GM18867 (cell line): ENCODE results near the gene TMEM63C.

ENCODE experiments used
- ATAC-seq: cut with Tn5 transposase; IDR thresholded peaks from one replicate; pipeline ENCODE4 v1.9.1; 2021; ENCODE audit warnings: mild to moderate bottlenecking, moderate library complexity; ENCODE audit not compliant: unreplicated experiment

The TMEM63C gene

DNA sequence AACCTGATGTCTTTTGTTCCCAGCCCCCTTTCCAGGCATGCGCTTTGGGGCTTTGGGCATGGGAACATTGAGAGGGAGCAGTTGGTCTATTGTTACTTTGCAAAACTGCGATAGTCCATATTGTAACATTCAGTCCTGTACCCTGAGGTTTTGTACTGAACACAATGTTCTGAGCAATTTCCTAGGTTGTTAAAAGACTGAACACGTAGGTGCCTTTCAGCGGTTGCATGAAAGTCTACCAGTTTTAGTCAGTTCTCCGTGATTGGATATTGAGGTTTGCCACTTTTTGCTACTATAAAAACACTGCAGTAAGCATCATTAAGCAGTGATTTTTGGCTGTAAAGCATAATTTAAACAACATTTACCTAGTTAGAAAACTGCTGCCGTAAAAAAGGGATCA lies 69.3 kb downstream of the TMEM63C start:
- no peak for ATAC-seq

DNA sequence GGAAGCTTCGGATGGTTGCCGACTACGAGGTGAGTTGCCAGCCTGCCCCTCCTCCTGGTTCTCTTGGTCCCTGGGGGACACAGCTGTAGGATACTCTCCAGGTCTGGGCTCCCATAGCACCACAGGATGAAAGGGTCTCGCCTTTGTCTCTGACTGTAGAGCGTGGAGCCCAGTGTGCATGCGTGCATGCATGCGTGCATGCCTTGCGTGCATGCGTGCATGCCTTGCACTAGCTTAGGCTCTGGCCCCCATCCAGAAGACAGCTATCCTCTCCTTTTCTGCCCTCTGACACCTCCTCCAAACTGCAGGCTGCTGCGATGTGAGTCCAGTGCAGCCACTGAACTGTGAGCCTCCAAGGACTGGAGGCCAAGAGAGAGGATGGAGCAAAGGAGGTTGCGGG lies 70.3 kb downstream of the TMEM63C start:
- no peak for ATAC-seq

DNA sequence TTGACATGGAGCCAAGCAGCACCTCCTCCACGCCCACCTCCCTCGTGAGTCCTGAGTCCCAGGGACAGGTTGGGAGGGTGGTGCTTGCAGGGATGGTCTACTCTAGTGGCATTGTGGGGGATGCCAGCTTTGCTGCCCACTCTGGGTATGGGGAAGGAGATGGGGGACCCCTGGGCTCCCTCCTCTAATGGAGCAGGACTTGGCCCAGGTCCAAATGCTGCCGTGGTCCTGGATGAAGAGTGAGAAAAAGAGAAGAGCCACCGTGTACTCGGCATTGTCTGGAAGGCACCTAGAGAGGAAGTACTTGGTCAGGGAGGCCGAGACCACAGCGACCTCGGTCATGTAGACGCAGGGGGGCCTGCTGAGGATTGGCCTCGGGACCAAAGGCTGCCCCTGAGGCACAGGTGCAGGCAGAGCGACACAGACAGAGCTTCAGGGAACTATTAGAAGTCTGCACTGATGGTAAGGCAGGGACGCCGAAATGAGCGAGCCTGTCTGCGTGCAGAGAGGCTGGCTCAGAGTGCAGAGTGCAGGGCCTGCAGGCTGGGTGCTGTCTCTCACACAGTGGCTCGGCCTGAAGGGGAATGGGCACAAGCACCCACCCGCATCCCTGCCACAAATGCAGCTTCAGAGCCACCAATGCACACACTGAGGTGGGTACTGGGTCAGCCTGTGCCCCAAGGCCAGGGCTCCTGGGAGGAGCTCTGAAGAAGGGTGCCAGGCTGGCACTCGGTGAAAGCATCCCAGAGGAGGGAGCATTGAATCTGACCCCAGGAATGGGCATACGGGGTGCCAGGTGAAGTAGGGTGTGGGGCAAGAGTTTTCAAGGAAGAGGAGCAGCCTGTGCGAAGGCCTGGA lies 72.0 kb downstream of the TMEM63C start:
- no peak for ATAC-seq

DNA sequence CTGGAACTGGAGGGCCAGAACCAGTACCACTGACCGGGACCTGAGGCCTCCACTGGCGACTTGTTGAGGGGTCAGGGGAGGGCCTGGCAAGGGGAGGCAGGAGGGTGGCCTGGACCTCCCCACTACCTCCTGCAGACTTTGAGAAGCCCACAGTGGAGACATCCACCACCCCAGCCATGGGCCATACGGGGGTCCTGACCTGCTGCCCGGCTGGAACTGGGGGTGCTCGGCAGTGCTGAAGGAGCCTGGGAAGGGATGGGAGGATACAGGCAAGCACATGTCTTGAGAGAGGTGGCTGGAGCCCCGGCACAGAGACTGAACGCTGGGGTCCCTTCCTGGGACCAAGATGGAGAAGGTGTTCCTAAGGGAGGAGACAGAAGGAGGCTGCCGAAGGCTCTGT lies 75.1 kb downstream of the TMEM63C start:
- no peak for ATAC-seq

DNA sequence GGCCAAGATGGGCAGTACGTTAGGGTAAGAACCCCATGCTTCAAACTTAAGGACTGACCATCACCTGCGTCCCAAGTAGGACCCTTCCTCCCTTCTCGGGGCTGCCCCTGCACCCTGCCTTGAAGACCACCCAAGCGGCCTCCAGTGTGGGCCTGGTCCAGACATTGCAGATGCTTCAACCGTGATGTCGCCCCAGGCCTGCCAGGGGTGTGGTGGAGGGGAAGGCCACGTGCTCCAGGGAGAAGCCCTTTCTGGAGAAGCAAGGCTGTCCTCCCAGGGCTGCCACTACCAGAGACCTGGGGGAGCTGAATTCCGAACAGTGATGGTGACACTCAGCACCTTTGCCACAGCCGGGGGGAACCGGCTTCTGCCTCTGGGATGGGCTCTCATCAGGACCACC lies 76.1 kb downstream of the TMEM63C start:
- no peak for ATAC-seq

DNA sequence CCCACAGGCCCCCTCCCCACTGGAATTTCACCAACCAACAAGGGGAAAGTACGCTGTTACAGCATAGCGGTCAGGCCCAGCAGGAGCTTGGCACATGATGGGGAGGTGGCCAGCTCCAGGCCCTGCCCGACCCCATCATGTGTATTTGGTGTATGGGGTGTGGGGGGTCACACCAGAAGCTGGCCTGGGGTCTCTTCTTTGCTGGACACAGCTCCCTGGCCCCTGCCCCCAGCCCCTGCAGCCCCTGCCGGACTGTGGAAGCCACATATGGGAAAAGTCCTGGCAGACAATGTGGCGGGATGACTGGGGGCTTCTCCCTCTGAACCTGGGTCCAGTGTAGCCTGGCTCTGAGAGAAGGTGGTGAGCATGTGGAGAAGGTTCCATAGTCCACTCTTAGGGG lies 77.0 kb downstream of the TMEM63C start:
- ATAC-seq = no peak

DNA sequence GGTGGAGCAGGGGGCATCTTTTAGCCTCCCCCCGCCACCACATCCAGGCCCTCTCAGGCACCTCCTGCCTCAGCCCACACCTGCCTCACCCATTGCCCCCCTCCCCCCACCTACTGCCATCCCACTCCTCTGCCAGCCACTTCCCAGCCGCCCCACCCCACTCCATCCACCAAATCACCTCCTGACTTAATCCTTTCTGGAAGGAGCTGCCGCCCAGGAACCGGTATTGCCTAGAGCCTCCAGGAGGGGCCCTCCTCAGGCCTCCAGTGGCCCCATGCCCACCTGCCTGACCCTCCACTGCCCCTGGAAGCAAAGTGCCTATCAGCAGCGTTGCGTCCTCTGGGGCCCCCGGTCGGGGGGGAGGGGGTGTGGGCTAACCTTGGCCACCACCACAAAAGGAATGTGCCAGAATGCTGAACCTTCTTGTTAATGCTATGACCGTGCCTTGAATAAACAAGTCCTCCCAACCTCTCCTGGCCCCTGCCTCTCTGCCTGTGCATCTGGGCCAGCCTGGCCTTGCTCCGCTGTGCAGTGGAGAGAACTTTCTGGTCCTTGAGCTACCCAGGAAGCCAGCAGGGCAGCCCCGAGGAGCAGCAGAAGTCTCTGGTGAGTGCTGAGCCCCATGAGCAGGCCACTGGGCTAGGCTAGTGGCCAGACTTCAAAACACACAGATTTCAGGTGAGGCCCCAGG lies 77.6 kb downstream of the TMEM63C start:
- no peak for ATAC-seq

DNA sequence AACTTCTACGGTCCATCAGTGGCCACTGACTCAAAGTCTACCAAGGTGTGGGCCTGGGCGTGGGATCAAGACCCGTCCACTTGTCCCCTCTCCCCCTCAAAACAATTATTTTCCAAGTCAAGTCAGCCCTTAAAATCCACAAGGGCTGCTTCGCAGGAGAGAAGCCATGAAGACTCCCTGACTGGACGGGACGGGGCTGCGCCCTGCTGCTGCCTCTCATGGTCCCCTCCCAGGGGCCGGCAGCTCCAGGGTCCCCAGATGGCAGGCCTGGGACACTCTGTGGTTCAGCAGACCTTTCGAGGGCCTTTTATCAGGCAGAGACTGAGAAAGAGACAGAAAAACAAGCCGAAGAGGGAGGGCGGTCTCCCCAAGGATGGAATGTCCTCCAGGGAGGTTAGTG lies 78.6 kb downstream of the TMEM63C start:
- no peak for ATAC-seq

DNA sequence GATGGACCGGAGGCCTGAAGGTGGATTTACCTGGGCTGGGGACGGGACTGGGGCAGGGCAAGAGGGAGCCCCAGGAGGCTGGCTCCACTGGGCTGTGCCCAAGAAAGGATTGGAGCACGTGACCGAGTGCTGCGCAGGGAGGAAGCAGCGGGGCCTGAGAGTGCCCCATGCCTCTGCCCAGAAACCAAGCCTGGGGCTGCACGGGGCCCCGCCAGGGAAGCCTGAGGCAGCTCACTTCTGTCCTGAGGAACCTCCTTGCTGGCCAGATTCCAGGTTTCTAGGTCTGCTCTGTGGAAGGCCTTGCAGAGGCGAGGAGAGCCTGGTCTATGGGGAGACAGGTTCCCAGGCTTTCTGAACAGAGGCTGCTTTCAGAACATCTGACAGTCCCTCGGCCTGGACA lies 79.0 kb downstream of the TMEM63C start:
- no peak for ATAC-seq

DNA sequence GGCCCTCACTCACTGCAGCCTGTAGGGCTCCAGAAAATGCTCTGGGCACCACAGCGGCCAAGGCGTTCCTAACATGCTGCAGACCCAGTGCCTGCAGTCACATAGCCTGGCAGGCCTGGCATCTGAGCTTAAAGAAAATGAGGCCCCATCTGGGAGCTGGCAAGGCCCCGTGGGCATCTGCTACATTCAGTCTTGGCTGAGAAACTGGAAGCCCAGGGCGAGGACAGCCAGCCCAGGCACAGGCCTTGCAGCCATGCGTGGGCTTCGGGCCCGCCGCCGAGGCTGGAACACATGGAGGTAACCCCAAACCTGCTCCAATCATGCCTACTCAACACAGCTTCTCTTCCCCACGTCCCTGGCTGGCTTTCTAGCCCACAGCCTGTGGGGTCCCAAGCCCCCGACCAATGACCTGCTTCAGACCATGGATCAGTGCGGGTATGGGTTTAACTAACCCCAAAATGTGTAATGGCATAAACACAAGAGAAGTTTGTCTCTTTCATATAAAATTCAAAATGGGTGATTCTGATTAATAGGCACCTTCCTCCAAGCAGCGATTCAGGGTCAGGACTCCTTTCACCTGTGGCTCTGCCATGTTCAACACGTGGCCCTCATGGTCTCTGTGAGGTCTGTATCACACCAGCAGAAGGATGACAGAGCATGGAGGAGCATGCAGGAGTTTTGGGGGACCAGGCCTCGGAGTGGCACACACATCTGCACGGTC lies 83.0 kb downstream of the TMEM63C start:
- ATAC-seq = no peak

DNA sequence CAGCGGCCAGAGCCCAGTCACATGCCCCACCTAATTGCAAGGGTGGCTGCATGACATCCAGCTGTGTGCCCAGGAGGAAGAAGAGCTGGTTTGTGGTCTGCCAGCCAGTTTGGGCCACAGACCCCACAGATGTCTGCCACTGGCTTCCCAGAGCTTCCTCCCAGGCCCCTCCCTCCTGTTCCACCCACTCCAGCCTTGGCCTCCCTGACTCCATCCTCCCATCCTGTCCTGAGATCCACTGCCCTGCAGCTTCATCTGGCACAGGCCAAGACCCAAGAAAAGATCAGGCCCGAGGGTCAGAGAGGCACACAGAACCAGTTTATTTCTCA lies 83.6 kb downstream of the TMEM63C start:
- ATAC-seq = no peak

DNA sequence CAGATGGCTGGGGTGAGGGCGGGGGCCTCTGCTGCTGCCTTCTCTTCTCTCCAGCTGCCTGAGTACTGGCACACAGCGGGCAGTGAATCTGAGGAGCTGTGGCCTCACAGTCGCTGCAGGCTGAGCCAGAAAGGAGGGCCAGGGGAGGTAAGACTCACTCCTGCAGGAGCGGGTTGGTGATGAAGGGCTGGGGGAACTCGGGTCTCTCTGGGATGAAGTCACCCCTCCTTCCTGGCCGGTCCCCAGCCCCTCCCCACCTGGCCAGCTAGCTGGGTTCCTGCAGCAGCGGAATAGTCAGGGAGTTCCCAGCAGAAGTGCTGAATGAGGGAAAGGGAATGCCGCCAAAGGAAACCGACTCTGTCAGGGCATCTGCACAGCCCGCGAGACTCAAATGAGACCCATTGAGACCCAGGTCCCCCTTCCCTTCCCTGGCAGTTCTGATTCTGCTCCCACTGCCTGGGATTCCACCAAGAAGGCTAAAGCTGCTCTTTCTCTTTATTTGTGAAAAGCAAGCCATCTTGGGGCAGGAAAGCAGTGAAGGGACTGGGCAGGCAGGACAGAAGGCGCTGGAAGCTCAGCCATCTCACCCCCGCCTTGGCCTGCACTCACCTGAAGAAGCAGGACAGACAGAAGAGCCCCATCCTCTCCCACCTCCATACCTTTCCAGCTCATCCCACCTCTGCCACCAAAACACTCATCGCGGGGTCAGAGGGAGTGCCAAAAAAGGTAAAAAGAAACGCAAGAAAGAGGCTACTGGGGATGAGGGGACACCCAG lies 84.2 kb downstream of the TMEM63C start:
- no peak for ATAC-seq

DNA sequence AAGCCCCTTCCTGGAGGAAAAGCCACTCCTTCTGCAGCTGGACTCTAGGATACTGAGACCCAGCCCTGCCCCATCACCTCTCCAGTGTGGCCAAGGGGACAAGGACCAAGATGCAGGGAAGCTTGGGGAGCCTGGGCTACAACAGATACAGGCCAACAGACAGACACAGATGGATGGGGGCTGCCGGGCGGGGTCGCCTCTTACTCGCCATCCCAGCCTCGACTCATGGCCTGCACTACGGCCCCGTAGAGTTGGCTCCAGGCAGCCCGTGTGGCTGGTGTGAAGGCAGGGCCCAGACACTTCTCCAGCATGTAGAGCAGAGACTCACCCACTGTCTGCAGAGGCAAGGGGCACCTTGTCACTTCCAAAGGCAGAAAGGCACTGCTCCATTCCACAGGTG lies 84.7 kb downstream of the TMEM63C start:
- no peak for ATAC-seq

DNA sequence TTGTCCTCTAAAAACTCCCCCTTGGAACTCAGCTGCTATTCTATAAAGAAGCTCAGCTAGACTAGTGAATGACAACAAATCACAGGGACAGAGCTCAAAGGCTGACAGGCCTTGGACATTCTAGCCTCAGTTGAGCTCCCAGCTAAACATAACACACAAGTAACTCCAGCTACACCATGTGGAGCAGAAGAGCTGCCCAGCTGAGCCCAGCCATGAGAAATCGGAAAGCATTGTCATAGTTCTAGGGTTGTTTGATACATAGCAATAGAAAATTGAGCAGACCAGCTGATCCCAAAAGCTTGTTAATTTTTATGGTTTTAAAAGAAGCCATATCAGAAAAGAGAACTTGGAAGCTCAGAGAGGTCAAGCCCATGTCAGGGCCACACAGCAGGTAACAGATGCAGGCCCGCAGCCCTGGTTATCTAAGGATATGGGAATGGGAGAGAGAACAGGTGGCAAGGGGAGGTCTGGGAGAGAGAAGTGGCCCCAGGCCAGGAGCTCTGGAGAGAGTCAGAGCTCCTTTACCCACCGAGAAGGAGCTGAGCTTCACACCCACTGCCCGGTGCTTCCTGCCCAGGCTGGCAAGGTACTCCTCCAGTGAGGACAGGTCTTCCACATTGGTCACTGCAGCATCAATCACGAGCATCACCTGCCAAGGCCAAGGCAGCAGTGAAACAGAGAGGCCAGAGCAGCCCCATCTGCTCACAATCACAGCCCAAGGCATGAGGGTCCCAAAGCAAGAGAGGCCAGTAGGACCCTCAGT lies 86.5 kb downstream of the TMEM63C start:
- ATAC-seq = no peak

DNA sequence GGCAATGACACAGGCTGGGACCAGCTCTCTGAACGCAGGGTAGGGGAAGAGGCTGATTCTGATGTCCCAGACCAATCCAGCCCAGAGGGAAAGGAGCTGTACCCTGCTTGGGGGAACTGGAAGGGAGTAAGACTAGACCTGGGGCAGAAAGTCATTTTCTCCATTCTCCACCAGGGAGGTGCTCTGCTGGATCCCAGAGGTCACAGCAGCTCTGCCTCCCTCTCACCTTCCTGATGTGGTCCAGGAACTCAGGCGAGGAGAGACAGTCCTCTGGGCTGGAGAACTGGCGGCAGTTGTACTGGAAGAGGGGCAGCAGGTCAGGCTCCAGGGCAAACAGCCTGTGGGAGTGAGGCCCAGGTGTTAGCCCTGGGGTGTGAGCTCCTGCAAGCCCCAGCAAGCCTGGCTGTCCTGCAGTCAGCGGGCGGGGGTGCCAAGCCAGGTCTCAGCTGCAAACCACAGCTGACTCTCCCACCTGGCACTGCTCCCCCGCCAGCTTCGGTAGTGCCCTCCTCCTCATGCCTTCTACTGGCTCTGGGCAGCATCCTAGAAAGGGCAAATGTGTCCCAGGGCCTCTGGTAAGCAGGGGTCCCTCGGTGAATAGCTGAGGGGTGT lies 87.5 kb downstream of the TMEM63C start:
- no peak for ATAC-seq

DNA sequence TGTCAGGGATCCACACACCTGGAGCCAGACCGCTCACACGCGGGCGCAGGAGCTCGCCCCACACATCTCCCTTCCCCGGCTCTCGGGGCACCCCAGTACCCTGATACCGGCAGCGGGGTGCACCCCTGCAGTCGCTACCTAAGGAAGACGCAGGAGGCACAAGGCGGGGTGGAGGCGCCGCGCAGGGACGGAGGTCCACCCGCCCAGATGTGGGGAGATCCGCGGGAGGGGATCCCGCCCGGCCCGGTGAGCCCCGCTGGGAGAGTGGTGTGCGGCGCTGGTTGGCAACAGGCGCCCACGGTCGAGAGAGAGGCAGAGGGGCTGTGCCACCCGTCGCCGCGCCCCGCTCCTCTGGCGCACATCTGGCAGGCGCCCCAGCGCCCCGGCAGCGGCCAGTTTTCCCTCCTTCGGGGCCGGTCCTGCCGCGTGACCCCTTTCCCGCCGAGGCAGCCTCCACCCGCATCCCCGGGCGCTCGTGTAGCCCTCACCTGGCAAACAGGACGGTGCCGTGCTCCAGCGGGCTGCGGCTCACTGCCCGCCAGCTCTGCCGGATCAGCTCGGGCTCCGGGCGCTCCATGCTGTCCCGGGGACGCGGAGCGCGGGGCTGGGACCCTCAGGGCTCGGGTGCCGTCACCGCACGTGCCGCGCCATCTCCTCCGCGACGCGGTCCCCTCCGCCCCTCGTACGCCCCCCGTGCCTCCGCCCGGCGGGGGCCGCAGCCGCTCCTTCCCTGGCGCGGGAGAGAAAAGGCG lies 88.9 kb downstream of the TMEM63C start:
- no peak for ATAC-seq

DNA sequence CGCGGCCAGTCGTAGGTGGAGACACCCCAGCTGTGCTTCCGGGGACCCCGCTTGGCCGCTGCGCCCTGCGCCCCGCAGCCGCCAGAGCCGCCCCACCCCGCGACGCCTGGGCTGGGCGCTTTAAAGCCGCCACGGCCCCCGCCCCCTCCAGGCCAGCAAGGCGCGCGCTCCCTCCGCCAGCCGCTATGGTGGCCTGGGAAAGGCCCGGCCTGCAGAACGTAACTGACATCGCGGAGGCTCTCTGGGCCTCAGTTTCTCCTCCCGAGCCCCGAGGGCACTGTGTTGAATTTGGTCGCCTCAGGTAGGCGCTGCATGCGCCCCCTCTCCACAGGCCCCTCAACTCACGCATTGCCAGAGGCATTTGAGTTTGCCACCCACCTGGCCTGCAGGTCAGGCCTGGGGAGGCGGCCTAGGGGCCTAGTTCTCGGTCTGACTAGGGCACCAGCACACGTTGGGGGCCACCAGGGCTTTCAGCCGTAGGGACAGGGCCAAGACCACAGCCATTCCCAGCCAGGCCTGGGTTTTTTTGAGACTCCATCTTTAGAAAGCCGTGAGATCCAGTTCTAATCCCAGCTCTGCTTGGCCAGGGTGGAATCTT lies 89.6 kb downstream of the TMEM63C start, which contains the start of gene NGB:
NGB (minus strand) TSS at position 94 of the 598 bp plus-strand sequence. CDS start 269 bp downstream, outside the sequence.
- no peak for ATAC-seq

DNA sequence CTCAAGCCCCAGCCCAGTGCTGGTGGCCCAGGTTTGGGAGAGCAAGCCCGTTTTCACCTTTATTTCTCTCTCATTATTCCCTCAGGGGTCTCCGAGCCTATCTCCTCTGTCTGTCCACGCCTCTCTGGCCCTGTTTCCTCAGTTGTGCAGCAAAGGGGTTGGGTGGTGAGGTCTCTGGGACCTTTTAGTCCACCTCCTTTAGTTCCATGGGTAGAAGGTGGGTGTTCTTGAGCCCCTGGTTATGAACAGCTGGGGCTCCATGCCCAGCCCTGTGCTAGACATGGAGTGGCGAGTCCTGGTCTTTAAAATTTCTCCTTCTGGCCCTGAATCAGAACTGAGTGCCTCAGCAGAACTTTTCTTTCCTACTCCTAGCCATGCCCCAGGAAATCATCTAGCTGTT lies 90.7 kb downstream of the TMEM63C start:
- no peak for ATAC-seq

DNA sequence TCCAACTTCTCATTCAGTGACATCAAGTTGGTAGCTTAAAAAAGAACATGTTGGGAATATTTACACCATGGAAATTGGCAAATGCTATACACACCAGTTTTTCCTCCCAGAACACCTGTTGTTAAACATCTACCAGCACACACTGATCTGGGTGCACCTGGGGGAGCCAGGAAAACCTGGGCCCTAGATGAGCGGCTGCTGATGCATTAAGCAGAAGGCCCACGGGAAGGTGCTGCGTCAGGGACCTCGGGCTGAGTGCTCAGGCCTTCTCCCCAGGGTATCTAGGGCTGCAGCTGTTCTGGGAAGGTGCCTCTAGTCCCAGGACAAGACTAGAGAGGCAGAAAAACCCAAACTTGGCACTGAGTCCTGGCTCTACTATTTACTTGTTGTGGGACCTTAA lies 92.2 kb downstream of the TMEM63C start:
- ATAC-seq = no peak
